AG04450 (cell line): Measurements from ENCODE around the gene ZC3H13. TPM values are rescaled to one million over a fixed set of nuclear protein-coding genes. Genes with fewer than 3 reads are reported as not detected.

Experiments used
- CTCF ChIA-PET: fragments of 300-600, 350-600 bp; formaldehyde crosslinking; extraction: SDS; loops from one replicate; lab custom pipeline; 2022; ENCODE audit warnings: antibody characterized with exemption, inconsistent platforms; lab: Charles Lee
- POLR2A ChIA-PET: fragments of 350-600 bp; formaldehyde crosslinking; extraction: SDS; loops from one replicate; lab custom pipeline; 2021; ENCODE audit warnings: antibody characterized with exemption, inconsistent platforms; lab: Yijun Ruan, JAX
- DNase-seq: peaks from one replicate; pipeline ENCODE4 v3.0.0-alpha.2; 2011; ENCODE audit warnings: low read depth, low spot score
- H3K27ac ChIP-seq: one replicate; pipeline ENCODE4 v1.5.1; 2012; ENCODE audit warnings: low read depth, low read length, control low read depth
- H3K27me3 ChIP-seq: one replicate; pipeline ENCODE4 v1.6.0; 2012; ENCODE audit warnings: low read length; ENCODE audit not compliant: control insufficient read depth, insufficient read depth
- H3K4me3 ChIP-seq: 2 replicates; pipeline ENCODE4 v1.5.1; 2011; ENCODE audit warnings: mild to moderate bottlenecking, low read depth, low read length, control low read depth
- H3K9me3 ChIP-seq: 2 replicates; pipeline ENCODE4 v1.5.1; 2012; ENCODE audit warnings: low read length; ENCODE audit not compliant: control insufficient read depth, insufficient read depth
- polyA plus RNA-seq: library from polyadenylated mRNA; depleted of rRNA; stranded (reverse); fragments of >200 nt; gene quantifications from 2 replicates; pipeline ENCODE4 v1.2.3, GENCODE V29; 2011
- TF ChIP-seq, protein P1 (sequence below): IDR thresholded peaks from 2 replicates; pipeline ENCODE4 v1.5.1; 2011; ENCODE audit warnings: low read depth, low read length, control low read depth, inconsistent platforms

ZC3H13 gene
- polyA plus RNA-seq, 1 experiment, result 10.6 TPM

DNA sequence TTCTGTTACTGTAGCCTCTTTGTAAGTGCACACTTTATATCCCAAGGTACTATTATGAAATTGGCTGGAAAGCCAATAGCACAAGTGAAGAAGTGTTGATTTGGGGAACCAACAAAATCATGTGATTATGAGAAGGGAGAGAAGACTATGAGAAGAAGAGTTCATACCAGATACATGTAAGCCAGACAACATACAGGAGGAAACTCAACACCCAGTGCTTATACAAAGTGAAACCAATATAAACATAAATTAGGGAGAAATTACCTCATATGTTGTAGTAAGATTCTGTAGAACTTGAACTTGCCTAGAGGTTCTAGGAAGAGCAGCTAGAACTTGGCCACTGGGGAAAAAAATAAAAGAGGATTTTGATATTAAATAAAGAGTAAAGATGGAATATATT is 34.9 kb upstream of the ZC3H13 start:
- CTCF ChIA-PET, result no interaction called here
- DNase-seq, result no peak
- TF ChIP-seq, protein P1, sequence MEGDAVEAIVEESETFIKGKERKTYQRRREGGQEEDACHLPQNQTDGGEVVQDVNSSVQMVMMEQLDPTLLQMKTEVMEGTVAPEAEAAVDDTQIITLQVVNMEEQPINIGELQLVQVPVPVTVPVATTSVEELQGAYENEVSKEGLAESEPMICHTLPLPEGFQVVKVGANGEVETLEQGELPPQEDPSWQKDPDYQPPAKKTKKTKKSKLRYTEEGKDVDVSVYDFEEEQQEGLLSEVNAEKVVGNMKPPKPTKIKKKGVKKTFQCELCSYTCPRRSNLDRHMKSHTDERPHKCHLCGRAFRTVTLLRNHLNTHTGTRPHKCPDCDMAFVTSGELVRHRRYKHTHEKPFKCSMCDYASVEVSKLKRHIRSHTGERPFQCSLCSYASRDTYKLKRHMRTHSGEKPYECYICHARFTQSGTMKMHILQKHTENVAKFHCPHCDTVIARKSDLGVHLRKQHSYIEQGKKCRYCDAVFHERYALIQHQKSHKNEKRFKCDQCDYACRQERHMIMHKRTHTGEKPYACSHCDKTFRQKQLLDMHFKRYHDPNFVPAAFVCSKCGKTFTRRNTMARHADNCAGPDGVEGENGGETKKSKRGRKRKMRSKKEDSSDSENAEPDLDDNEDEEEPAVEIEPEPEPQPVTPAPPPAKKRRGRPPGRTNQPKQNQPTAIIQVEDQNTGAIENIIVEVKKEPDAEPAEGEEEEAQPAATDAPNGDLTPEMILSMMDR, result no peak
- Histone ChIP-seq H3K4me3 (no peak overlapping the region), H3K27me3 (no peaks in the 10 kb centered on the region), H3K27ac (no peak overlapping the region), H3K9me3 (peaks cover 4% of the 10 kb centered on the region; the same call in 1 of the 2 replicates)
- POLR2A ChIA-PET, result no interaction called here

DNA sequence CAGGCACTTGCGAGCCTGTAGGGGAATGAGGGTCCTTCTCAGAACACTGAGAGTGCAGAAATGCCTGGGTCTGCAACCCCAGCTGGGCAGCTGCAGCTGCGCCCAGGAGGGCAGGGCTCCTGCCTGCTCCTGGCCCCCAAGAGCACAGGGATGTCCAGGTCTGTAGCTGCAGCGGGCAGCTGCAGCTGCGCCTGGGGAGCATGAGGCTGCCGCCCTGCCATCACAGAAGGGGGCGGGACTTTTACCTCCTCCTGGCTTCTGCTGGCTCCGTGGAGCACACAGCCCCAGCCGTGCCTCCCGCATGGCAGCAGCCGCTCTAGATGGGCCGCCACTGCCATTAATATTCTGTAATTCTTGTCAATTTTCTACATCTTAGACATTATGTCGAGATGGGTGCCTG is 34.4 kb upstream of the ZC3H13 start:
- POLR2A ChIA-PET, result no interaction called here
- Histone ChIP-seq H3K27ac (no peak overlapping the region), H3K9me3 (peaks cover 4% of the 10 kb centered on the region; the same call in 1 of the 2 replicates), H3K27me3 (no peaks in the 10 kb centered on the region), H3K4me3 (no peak overlapping the region)
- CTCF ChIA-PET, result no interaction called here
- TF ChIP-seq, protein P1, result no peak
- no peak for DNase-seq

DNA sequence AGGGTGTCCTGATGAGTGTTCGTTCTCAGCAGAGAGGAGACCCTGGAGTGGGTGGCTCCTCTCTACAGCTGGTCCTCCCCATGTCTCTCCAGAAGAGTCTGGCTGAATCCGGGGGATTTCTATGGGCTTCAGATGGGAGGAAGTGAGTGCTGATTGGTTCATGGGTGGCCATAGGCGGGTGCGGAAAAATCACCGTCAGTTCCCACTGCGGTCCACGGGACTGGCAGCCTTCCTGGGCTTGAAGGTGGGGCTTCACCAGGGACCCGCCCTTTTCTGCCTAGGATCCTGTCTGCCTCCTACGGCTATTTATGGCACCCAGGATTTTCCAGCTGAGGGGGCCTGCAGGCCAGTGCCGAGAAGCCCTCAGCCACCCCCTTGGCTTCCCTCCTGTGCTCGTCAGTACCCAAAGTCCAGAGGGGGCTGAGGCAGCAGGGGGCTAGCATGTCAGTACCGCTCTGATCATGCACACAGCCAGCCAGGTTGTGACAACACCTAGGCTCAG is 33.9 kb upstream of the ZC3H13 start:
- Histone ChIP-seq H3K9me3 (peaks cover 4% of the 10 kb centered on the region; the same call in 1 of the 2 replicates), H3K27me3 (no peaks in the 10 kb centered on the region), H3K27ac (no peak overlapping the region), H3K4me3 (no peak overlapping the region)
- TF ChIP-seq, protein P1, result no peak
- ChIA-PET CTCF (no interaction called here), POLR2A (no interaction called here)
- DNase-seq, result no peak

DNA sequence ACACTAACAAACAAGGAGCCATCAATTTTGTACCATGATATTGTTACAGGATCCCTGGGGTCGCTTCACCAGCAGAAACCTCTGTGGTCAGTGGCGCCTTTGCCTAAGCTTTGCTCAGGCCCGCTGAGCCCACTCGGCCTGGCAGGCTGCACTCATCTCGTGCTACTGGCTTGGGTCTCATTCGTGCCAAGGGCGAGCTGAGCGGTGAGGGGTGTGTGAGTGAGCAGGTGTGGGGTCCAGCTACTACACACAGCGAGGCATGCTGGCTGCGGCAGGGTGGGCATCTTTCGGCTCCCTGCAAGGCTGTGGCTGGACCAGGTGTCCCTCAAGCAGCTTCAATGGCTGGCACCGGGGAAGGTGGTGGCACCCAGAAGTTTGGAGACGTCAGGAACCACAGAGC is 33.2 kb upstream of the ZC3H13 start:
- ChIA-PET POLR2A (no interaction called here), CTCF (no interaction called here)

DNA sequence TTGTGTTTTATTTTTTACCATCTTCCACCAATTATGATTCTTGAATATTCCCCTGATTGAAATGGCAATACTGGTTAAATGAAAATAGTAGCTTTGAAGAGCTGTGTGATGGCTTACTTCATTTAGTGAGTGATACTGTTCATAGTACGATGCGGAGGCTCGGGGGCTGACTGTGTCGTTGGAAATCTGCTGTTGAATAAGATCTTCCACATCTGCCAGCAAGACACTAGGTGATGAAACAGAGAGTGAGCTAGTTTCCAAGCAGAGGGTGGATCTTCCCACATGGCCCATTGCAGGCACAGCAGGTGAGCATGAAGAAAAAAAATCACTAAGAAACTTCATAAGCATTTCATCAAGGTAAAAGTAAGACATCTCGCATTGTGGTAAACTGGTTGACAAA is 29.8 kb upstream of the ZC3H13 start:
- TF ChIP-seq, protein P1, result no peak
- CTCF ChIA-PET, result no interaction called here

More for the DNA sequence above, 33.2 kb upstream of the ZC3H13 start:
- no peak for DNase-seq
- Histone ChIP-seq H3K9me3 (peaks cover 4% of the 10 kb centered on the region; the same call in 1 of the 2 replicates), H3K27ac (no peak overlapping the region), H3K27me3 (no peaks in the 10 kb centered on the region), H3K4me3 (no peak overlapping the region)
- TF ChIP-seq, protein P1, result no peak

More for the DNA sequence above, 29.8 kb upstream of the ZC3H13 start:
- H3K9me3 ChIP-seq, result peaks cover 4% of the 10 kb centered on the region; the same call in 1 of the 2 replicates
- no peak overlapping the region for H3K4me3 ChIP-seq
- H3K27ac ChIP-seq, result no peak overlapping the region
- POLR2A ChIA-PET, result no interaction called here
- no peak for DNase-seq
- H3K27me3 ChIP-seq, result no peaks in the 10 kb centered on the region
